ENCODE results near the gene GREB1.

GRCh38 chr2:11547912-11548497 lies 14.2 kb downstream of the GREB1 start:
- TF ChIP-seq ZBTB11 (tag by site-specific recombination; conservative IDR thresholded peaks at IDR 0.05; ENCODE audit: low read depth) = no peak
- TF ChIP-seq ZBTB17 (tag by site-specific recombination; IDR thresholded peaks at IDR 0.05) = no peak
- no peak for TF ChIP-seq ZNF768 (tag by site-specific recombination; IDR thresholded peaks at IDR 0.05)
- no peak for TF ChIP-seq ZNF140 (tag by site-specific recombination; IDR thresholded peaks at IDR 0.05)
- TF ChIP-seq ZNF777 (tag by site-specific recombination; IDR thresholded peaks at IDR 0.05; ENCODE audit: borderline replicate concordance) = no peak
- TF ChIP-seq ZNF211 (tag by site-specific recombination; IDR thresholded peaks at IDR 0.05; ENCODE audit: low read depth) = no peak
- no peak for TF ChIP-seq ZNF239 (tag by site-specific recombination; IDR thresholded peaks at IDR 0.05)
- TF ChIP-seq, protein P1, sequence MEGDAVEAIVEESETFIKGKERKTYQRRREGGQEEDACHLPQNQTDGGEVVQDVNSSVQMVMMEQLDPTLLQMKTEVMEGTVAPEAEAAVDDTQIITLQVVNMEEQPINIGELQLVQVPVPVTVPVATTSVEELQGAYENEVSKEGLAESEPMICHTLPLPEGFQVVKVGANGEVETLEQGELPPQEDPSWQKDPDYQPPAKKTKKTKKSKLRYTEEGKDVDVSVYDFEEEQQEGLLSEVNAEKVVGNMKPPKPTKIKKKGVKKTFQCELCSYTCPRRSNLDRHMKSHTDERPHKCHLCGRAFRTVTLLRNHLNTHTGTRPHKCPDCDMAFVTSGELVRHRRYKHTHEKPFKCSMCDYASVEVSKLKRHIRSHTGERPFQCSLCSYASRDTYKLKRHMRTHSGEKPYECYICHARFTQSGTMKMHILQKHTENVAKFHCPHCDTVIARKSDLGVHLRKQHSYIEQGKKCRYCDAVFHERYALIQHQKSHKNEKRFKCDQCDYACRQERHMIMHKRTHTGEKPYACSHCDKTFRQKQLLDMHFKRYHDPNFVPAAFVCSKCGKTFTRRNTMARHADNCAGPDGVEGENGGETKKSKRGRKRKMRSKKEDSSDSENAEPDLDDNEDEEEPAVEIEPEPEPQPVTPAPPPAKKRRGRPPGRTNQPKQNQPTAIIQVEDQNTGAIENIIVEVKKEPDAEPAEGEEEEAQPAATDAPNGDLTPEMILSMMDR (tag by site-specific recombination; IDR thresholded peaks at IDR 0.05) = no peak
- TF ChIP-seq ZNF302 (tag by site-specific recombination; IDR thresholded peaks at IDR 0.05; ENCODE audit: low read depth) = no peak
- TF ChIP-seq EGR2 (tag by site-specific recombination; IDR thresholded peaks at IDR 0.05; ENCODE audit: low read depth) = no peak
- no peak for TF ChIP-seq ZSCAN30 (tag by site-specific recombination; IDR thresholded peaks at IDR 0.05)
